Left lung (tissue), 10 donors: ENCODE measurements around the gene PRKG1. TPM values are rescaled to one million over a fixed set of nuclear protein-coding genes. Genes with fewer than 3 reads are reported as not detected.
"Not testable (repeated sequence)": the region's sequence is repeated elsewhere in the genome, so short reads cannot be mapped to it uniquely, and the experiment has no call there.

Experiments
- ATAC-seq: fragments of 200-7000 bp; cut with Tn5 transposase; one replicate; pipeline ENCODE4 v1.9.1; 2020; ENCODE audit warnings: moderate library complexity
- DNase-seq, 4 donors: peaks; one replicate each; pipeline ENCODE4 v3.0.0-alpha.2; 2013 to 2020
- H3K27ac ChIP-seq, 2 donors: fragments of 200-600 bp; sonication (generic) in 1 of 2; one replicate each; pipeline versions ENCODE4 v1.5.0 to v1.8.0; 2020 to 2021
- H3K27me3 ChIP-seq, 2 donors: fragments of 200-600 bp; sonication (generic) in 1 of 2; one replicate each; pipeline versions ENCODE4 v1.5.0 to v1.8.0; 2020 to 2021
- H3K36me3 ChIP-seq, 2 donors: fragments of 200-600 bp; sonication (generic) in 1 of 2; one replicate each; pipeline versions ENCODE4 v1.5.0 to v1.8.0; 2020 to 2021
- H3K4me1 ChIP-seq, 2 donors: fragments of 200-600 bp; one replicate each; pipeline ENCODE4 v1.8.0; 2021
- H3K4me3 ChIP-seq, 2 donors: fragments of 200-600 bp; sonication (generic) in 1 of 2; one replicate each; pipeline versions ENCODE4 v1.5.0 to v1.8.0; 2020 to 2021; ENCODE audit warnings: mild to moderate bottlenecking in 1 of 2
- H3K9me3 ChIP-seq, 2 donors: fragments of 200-600 bp; sonication (generic) in 1 of 2; one replicate each; pipeline versions ENCODE4 v1.5.0 to v1.8.0; 2020 to 2021
- CTCF ChIP-seq, 2 donors: fragments of 200-600 bp; sonication (generic) in 1 of 2; IDR thresholded peaks; one replicate each; pipeline versions ENCODE4 v1.5.0 to v1.8.0; 2021; ENCODE audit warnings: antibody characterized with exemption in 2 of 2
- intact Hi-C, 2 donors: fragments of 100-400 bp; cut with DNase I; formaldehyde crosslinking; loops; one replicate each; pipeline versions ENCODE4 v1.11.2 to v1.14.2; 2022
- polyA plus RNA-seq, 6 donors: library from polyadenylated mRNA; unstranded; fragments of 120-200 nt; gene quantifications; one replicate each; pipeline ENCODE4 v1.2.1, GENCODE V29; 2013; ENCODE audit not compliant: insufficient read length in 6 of 6
- total RNA-seq, 2 donors: library from RNA; stranded (reverse); fragmentation: NEBNext Ultra II Directional; extraction: Animal tissue kit (Norgen Biotek cat#: 25700); gene quantifications; one replicate each; pipeline ENCODE4 v1.2.1, GENCODE V29; 2021
- donor health status: DM: no; HTN: yes; CAD: no.
- donor health status: DM: no; HTN: no; CAD: no.

The PRKG1 gene
- total and polyA plus RNA-seq, 8 donors, result 15.6 to 29.0 (median 17.8) TPM

GRCh38 chr10:51273574-51273973 is 199.3 kb downstream of the PRKG1 start:
- no peaks in the 10 kb centered on the region for H3K36me3 ChIP-seq
- ATAC-seq, result no peak
- TF ChIP-seq CTCF (IDR thresholded peaks at IDR 0.05), result no peak
- H3K9me3 ChIP-seq, result peaks cover 0 to 5% of the 10 kb centered on the region in 2 donors
- H3K27ac ChIP-seq, result no peak overlapping the region
- intact Hi-C loops, result no loop called here
- peaks cover 0 to 4% of the 10 kb centered on the region in 2 donors for H3K4me1 ChIP-seq
- no peaks in the 10 kb centered on the region for H3K27me3 ChIP-seq
- DNase-seq, result no peak
- H3K4me3 ChIP-seq, result no peak overlapping the region

DNA sequence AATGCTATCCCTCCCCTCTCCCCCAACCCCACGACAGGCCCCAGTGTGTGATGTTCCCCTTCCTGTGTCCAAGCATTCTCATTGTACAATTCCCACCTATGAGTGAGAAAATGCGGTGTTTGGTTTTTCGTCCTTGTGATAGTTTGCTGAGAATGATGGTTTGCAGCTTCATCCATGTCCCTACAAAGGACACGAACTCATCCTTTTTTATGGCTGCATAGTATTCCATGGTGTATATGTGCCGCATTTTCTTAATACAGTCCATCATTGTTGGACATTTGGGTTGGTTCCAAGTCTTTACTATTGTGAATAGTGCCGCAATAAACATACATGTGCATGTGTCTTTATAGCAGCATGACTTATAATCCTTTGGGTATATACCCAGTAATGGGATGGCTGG is 201.8 kb downstream of the PRKG1 start:
- intact Hi-C loops, H3K36me3 ChIP-seq: not testable (repeated sequence)

DNA sequence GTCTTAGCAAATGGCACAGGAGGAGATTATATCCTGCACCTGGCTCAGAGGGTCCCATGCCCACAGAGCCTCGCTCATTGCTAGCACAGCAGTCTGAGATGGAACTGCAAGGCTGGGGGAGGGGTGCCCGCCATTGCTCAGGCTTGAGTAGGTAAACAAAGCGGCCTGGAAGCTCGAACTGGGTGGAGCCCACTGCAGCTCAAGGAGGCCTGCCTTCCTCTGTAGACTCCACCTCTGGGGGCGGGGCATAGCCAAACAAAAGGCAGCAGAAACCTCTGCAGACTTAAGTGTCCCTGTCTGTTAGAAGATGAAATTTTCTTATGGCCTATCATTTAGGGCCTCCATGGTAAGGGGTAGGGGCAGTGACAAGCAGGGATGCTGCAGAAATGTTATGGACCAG is 207.1 kb downstream of the PRKG1 start:
- ATAC-seq, intact Hi-C loops, H3K4me3 ChIP-seq, H3K27ac ChIP-seq, H3K4me1 ChIP-seq, H3K9me3 ChIP-seq, H3K27me3 ChIP-seq, DNase-seq, H3K36me3 ChIP-seq: not testable (repeated sequence)

More for the DNA sequence above, 201.8 kb downstream of the PRKG1 start:
- DNase-seq, H3K4me3 ChIP-seq, H3K4me1 ChIP-seq, H3K27ac ChIP-seq, H3K9me3 ChIP-seq, H3K27me3 ChIP-seq, ATAC-seq: not testable (repeated sequence)

GRCh38 chr10:51285601-51286000 is 211.3 kb downstream of the PRKG1 start:
- Histone ChIP-seq H3K4me3 (no peak overlapping the region), H3K4me1 (no peaks in the 10 kb centered on the region), H3K27me3 (no peaks in the 10 kb centered on the region), H3K36me3 (no peaks in the 10 kb centered on the region), H3K27ac (no peak overlapping the region), H3K9me3 (no peaks in the 10 kb centered on the region)
- intact Hi-C loops, result no loop called here
- no peak for TF ChIP-seq CTCF (IDR thresholded peaks at IDR 0.05)
- DNase-seq (no peak), ATAC-seq (no peak)

DNA sequence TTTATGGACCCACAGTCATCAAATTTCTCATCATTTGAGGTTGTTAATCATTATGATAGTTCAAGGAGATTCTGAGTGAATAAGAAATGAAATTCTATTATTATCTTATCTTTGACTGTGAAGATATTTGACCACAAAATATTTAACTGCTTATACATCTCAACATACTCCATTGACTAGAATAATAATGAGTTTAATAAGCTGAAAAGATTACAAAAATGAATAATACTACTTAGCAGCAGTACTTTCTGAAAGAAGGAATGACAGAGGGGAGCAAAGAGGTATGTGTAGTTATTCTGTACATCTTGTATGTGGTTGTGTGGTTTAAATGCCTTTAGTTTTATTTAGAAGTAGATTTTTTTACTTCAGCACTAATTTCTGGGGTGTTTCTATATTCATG is 214.2 kb downstream of the PRKG1 start:
- no peaks in the 10 kb centered on the region for H3K36me3 ChIP-seq
- no peak for TF ChIP-seq CTCF (IDR thresholded peaks at IDR 0.05)
- H3K27me3 ChIP-seq, result no peaks in the 10 kb centered on the region
- ATAC-seq, result no peak
- intact Hi-C loops, result no loop called here
- H3K4me1 ChIP-seq, result no peaks in the 10 kb centered on the region
- no peak overlapping the region for H3K27ac ChIP-seq
- no peak overlapping the region for H3K4me3 ChIP-seq
- no peaks in the 10 kb centered on the region for H3K9me3 ChIP-seq
- no peak for DNase-seq

DNA sequence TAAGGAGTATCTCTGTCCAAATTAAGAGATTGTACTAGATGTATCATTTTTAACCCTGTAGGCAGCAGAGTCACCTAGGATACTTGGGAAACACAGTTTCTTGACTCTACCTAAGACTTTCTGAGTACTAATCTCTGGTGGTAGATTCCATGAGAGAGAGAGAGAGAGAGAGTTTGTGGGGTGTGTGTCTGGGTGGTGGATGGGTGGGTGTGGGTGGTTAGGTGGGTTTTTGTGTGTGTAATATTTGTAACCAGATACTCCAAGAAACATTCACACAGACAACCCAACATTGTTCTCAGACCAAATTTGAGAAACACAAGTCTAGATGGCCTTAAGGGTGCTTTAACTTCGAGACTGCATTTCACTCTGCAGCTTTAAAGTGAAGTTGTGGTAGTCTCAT is 215.2 kb downstream of the PRKG1 start:
- no peaks in the 10 kb centered on the region for H3K4me1 ChIP-seq

More for the DNA sequence above, 215.2 kb downstream of the PRKG1 start:
- Histone ChIP-seq H3K27ac (no peak overlapping the region), H3K9me3 (no peaks in the 10 kb centered on the region), H3K4me3 (no peak overlapping the region), H3K36me3 (no peaks in the 10 kb centered on the region), H3K27me3 (no peaks in the 10 kb centered on the region)
- intact Hi-C loops, result no loop called here
- ATAC-seq, result no peak
- no peak for DNase-seq
- TF ChIP-seq CTCF (IDR thresholded peaks at IDR 0.05), result no peak
